Fibroblast of the aortic adventitia (primary cell): Measurements from ENCODE around the gene MX2. TPM values are rescaled to one million over a fixed set of nuclear protein-coding genes. Genes with fewer than 3 reads are reported as not detected.

Experiments
- DNase-seq: peaks from one replicate; pipeline ENCODE4 v3.0.0-alpha.2; 2010; ENCODE audit warnings: low read depth
- H3K4me3 ChIP-seq: 2 replicates; pipeline ENCODE4 v1.5.1; 2011; ENCODE audit warnings: low read depth, mild to moderate bottlenecking, control low read depth, low read length, moderate library complexity
- total RNA-seq: library from RNA; depleted of rRNA; stranded (reverse); fragments of >200 nt; gene quantifications from 2 replicates; pipeline ENCODE4 v1.2.3, GENCODE V29; 2012; ENCODE audit warnings: low replicate concordance
- TF ChIP-seq, protein P1 (sequence below): IDR thresholded peaks from 2 replicates; pipeline ENCODE4 v1.5.1; 2011; ENCODE audit warnings: mild to moderate bottlenecking, low read length, control low read depth, inconsistent platforms; ENCODE audit not compliant: insufficient read depth

The MX2 gene
- total RNA-seq, 1 donor, result 4.2 TPM

DNA sequence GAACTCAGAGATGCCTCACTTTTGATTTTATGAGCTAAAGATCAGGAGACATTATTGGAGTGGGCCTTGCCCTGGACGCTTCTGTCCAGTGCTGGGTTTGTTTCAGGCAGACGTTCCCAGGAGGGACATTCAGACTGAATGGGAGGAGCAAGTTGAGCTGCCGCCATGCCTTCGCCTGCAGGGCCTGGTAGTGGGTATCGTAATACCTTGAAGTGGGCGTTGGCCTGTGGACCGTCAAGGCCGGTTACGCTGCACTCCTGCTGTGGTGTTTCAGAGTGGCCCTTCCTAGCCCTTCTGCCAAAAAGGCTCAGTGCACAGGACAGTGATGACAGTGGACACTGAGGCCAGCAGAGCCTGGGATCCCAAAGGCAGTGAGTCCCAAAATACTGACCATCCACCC, 43.6 kb upstream of the MX2 start:
- TF ChIP-seq, protein P1, sequence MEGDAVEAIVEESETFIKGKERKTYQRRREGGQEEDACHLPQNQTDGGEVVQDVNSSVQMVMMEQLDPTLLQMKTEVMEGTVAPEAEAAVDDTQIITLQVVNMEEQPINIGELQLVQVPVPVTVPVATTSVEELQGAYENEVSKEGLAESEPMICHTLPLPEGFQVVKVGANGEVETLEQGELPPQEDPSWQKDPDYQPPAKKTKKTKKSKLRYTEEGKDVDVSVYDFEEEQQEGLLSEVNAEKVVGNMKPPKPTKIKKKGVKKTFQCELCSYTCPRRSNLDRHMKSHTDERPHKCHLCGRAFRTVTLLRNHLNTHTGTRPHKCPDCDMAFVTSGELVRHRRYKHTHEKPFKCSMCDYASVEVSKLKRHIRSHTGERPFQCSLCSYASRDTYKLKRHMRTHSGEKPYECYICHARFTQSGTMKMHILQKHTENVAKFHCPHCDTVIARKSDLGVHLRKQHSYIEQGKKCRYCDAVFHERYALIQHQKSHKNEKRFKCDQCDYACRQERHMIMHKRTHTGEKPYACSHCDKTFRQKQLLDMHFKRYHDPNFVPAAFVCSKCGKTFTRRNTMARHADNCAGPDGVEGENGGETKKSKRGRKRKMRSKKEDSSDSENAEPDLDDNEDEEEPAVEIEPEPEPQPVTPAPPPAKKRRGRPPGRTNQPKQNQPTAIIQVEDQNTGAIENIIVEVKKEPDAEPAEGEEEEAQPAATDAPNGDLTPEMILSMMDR, result no peak
- DNase-seq, result no peak
- H3K4me3 ChIP-seq, result no peak overlapping the region

DNA sequence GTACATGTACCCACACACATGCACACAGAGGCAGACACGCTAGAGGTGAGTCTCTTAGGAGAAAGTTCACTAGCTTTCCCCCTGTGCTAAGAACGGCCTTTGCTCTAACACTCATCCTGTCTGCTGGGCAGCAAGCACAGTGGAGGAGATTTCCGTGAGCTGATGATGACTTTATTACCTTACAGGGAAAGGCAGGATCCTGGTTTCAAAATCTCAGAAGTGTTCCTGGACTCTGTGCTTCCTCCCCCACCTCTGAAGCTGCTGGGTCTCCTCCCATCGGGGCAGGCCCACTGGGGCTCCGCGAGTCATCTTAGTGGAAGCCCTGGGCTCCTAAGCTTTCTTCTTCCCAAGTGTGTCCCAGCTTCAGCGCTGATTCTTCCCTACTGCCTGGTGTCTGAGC, 42.6 kb upstream of the MX2 start:
- no peak for DNase-seq

DNA sequence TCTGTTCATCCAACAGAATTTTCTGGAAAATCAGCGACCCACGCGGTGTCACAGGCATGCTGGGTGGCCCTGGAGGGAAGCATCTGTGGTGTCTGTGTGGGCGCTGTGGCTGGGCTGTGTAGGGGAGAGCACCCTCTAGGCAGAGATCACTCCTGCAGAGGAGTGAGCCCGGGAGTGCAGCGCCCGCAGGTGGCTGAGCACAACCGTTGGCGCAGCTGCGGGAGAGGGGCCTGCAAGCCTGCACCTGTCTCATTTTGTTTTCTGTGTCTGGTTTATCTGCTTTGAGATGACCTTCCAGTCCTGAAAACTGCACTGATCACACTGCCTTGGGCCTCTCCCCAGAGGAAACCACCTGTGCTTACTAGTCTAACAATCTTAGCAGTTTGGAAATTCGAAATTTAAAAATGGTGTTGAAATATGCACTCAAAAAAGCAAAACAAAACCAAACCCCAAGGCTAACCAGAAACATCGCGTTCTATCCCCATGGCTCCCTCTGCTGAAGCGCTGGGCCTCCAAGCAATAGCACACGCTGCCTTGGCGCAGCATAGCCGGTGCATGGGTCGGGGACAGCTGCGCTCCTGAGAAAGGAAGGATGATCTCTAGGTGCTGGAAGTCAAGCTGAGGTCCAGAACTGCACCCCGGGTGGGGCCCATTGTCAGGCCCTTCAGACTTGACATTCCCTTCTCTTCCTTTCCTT, 40.5 kb upstream of the MX2 start:
- no peak for DNase-seq
- TF ChIP-seq, protein P1, result no peak
- H3K4me3 ChIP-seq, result no peak overlapping the region

More for the DNA sequence above, 42.6 kb upstream of the MX2 start:
- TF ChIP-seq, protein P1, result no peak
- no peak overlapping the region for H3K4me3 ChIP-seq

DNA sequence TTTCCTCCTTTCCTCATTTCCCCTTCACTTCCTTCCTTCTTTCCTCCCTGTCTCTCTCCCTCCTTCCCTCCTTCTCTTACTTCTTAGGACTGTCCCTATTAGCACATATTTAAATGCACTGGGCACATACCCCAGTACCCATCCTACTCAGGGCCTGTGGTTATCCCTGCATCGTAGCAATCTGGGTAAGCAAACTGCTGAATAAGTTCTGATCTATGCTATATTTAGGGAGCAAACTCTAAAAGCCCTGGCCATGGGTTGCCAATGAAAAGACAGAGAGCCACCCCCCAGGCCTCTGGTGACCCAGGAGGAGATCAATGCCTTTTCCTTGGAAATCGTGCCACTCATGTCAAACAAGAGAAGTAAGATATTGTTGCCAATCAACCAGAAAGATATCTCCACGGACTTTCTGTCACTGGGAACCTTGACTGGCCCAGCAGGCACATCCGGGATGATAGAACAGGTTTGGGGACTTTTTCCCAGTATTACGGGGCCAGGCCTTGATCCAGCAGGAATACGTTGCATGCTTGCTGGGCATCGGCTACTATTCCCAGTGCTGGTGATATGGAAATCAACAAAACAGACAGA, 39.8 kb upstream of the MX2 start:
- DNase-seq, result no peak
- TF ChIP-seq, protein P1, result no peak
- no peak overlapping the region for H3K4me3 ChIP-seq

DNA sequence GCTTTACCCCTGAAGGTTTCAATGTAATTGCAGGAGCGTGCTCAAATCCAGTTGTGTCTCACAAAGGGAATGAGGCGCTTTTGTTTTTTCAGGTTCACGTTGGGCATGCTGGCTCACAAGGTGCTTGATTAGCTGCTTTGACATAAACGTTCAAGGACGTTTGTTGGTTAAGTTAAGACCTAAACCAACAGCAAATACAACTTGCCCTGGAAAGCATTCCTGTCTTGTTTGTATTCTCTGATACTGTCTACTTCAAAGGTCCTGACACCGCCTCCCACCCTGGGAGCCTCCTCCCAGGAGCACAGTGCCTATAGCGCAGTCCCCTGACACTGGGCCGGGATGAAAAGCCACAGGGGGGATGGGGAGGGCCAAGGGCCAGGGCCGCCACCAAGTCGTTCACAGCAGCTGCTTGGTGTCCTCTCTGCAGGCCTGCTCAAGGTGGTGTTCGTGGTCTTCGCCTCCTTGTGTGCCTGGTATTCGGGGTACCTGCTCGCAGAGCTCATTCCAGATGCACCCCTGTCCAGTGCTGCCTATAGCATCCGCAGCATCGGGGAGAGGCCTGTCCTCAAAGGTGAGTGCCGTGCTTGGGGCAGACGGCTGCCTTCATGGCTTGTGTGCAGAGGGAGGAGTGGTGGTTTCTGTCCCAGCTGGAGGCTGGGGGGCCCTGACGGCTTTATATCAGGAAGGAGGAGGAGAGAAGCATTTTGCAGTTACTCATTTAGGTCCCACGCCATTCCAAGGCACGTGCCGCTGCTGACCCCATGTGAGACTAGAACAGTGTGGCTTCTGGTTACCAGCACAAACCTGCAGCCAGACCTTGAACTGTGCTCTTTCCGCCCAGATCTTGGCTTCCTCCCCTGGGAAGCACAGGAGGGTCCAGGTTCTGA, 39.1 kb upstream of the MX2 start:
- TF ChIP-seq, protein P1, result no peak
- DNase-seq, result no peak
- no peak overlapping the region for H3K4me3 ChIP-seq

DNA sequence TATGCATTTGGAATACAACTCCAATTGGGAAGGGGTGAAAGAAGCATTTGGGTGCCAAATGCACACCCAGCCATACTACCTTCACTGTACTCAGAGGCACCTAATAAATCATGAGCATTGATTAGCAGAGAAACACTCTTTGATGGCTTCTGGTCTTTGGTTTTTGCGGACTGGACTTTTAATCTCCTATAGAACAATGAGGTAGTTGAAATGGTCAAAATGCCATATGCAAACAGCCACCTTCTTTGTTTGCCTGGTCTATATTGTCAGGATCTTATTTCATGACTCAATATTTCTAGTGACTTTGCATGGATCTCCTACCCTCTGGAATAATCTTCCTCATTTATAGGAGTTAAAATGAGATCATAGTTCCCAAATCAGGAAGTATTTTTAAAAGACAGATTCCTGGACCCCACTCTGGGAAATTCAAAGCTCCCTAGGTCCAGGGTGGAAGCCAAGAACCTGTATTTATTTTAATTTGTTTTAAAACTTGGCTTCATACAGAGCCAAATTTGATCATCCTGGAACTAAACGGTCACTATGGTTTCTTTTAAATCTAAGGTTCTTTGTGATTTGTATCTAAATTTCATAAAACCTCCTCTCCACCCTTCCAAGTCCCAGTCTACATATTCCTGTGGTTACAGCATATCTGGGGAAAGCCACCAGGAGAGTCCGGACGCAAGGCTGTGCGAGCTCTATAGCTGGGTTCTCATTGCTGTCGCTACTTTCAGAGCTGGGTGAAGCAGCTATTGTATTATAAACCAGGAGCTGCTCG, 36.5 kb upstream of the MX2 start:
- no peak overlapping the region for H3K4me3 ChIP-seq
- no peak for DNase-seq
- TF ChIP-seq, protein P1, result no peak
